ENCODE data around the gene STUB1.

The STUB1 gene

GRCh38 chr16:732332-732731 is 52.1 kb downstream of the STUB1 start:
- in situ Hi-C loops (cut with MboI; ENCODE audit: low sequenced_read_pairs, unreplicated experiment): no loop called here
- no peak for DNase-seq (ENCODE audit: low spot score)
- TF ChIP-seq, protein P1, sequence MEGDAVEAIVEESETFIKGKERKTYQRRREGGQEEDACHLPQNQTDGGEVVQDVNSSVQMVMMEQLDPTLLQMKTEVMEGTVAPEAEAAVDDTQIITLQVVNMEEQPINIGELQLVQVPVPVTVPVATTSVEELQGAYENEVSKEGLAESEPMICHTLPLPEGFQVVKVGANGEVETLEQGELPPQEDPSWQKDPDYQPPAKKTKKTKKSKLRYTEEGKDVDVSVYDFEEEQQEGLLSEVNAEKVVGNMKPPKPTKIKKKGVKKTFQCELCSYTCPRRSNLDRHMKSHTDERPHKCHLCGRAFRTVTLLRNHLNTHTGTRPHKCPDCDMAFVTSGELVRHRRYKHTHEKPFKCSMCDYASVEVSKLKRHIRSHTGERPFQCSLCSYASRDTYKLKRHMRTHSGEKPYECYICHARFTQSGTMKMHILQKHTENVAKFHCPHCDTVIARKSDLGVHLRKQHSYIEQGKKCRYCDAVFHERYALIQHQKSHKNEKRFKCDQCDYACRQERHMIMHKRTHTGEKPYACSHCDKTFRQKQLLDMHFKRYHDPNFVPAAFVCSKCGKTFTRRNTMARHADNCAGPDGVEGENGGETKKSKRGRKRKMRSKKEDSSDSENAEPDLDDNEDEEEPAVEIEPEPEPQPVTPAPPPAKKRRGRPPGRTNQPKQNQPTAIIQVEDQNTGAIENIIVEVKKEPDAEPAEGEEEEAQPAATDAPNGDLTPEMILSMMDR (IDR thresholded peaks at IDR 0.05; ENCODE audit: borderline replicate concordance, control extremely low read depth, extremely low read depth, insufficient read depth, missing control alignments): no peak
